ENCODE measurements around the gene CERS6.
"Not testable (repeated sequence)": the region's sequence is repeated elsewhere in the genome, so short reads cannot be mapped to it uniquely, and the experiment has no call there.

The CERS6 gene

GRCh38 chr2:168789776-168790175 is 333.7 kb downstream of the CERS6 start:
- Histone ChIP-seq H3K4me1 (ENCODE audit: control insufficient read depth in 2 of 2, insufficient read depth in 1 of 2, low read depth in 1 of 2, low read length in 2 of 2) (no peaks in the 10 kb centered on the region), H2BK15ac (ENCODE audit: low read length) (no peak overlapping the region), H3K18ac (ENCODE audit: low read length) (no peak overlapping the region), H3K36me3 (replicated peaks in 1 of 2; ENCODE audit: control insufficient read depth in 2 of 2, insufficient read depth in 2 of 2, low read length in 2 of 2) (no peaks in the 10 kb centered on the region), H4K8ac (ENCODE audit: low read depth, low read length) (no peak overlapping the region), H3K4me3 (ENCODE audit: low read length in 2 of 2) (no peak overlapping the region), H3K4me2 (ENCODE audit: insufficient read depth, low read length, poor library complexity, severe bottlenecking) (no peak overlapping the region), H4K91ac (ENCODE audit: low read depth, low read length, poor library complexity) (no peak overlapping the region), H2BK12ac (ENCODE audit: low read length) (no peak overlapping the region), H2AK5ac (ENCODE audit: low read depth, low read length) (no peak overlapping the region), H3K9ac (ENCODE audit: low read depth, low read length, poor library complexity) (no peak overlapping the region), H2BK120ac (ENCODE audit: low read depth, low read length) (no peak overlapping the region), H3K14ac (ENCODE audit: low read length) (no peak overlapping the region), H3K4ac (ENCODE audit: low read length) (no peak overlapping the region), H3K23ac (ENCODE audit: low read depth, low read length, poor library complexity) (no peak overlapping the region), H3K27ac (replicated peaks; ENCODE audit: low read length) (no peak overlapping the region), H2BK5ac (ENCODE audit: low read length) (no peak overlapping the region), H3K79me1 (ENCODE audit: low read depth, low read length) (no peaks in the 10 kb centered on the region), H3K27me3 (ENCODE audit: control insufficient read depth in 3 of 3, insufficient read depth in 3 of 3, low read depth in 1 of 3, low read length in 3 of 3) (no peaks in the 10 kb centered on the region), H3K9me3 (replicated peaks in 1 of 2; ENCODE audit: control insufficient read depth in 2 of 2, insufficient read depth in 1 of 2, low read depth in 1 of 2, low read length in 2 of 2) (no peaks in the 10 kb centered on the region), H2AFZ (ENCODE audit: low read length) (no peak overlapping the region)
- no CpG with 5 or more reads among the region's 7 CpGs for WGBS, 2 donors (ENCODE audit: extremely low coverage in 2 of 2, insufficient read length in 2 of 2, insufficient replicate concordance in 1 of 2)
- DNase-seq (ENCODE audit: low spot score): no peak

GRCh38 chr2:168790226-168790902 is 334.3 kb downstream of the CERS6 start:
- Histone ChIP-seq H2AK5ac (ENCODE audit: low read depth, low read length) (no peak overlapping the region), H2AFZ (ENCODE audit: low read length) (no peak overlapping the region), H3K18ac (ENCODE audit: low read length) (no peak overlapping the region), H3K4me3 (ENCODE audit: low read length in 2 of 2) (no peak overlapping the region), H2BK5ac (ENCODE audit: low read length) (no peak overlapping the region), H4K91ac (ENCODE audit: low read depth, low read length, poor library complexity) (no peak overlapping the region), H3K23ac (ENCODE audit: low read depth, low read length, poor library complexity) (no peak overlapping the region), H3K79me1 (ENCODE audit: low read depth, low read length) (no peaks in the 10 kb centered on the region), H4K8ac (ENCODE audit: low read depth, low read length) (no peak overlapping the region), H3K9me3 (replicated peaks in 1 of 2; ENCODE audit: control insufficient read depth in 2 of 2, insufficient read depth in 1 of 2, low read depth in 1 of 2, low read length in 2 of 2) (no peaks in the 10 kb centered on the region), H2BK12ac (ENCODE audit: low read length) (no peak overlapping the region), H2BK120ac (ENCODE audit: low read depth, low read length) (no peak overlapping the region), H3K14ac (ENCODE audit: low read length) (no peak overlapping the region), H3K27me3 (ENCODE audit: control insufficient read depth in 3 of 3, insufficient read depth in 3 of 3, low read depth in 1 of 3, low read length in 3 of 3) (no peaks in the 10 kb centered on the region), H3K27ac (replicated peaks; ENCODE audit: low read length) (no peak overlapping the region), H3K9ac (ENCODE audit: low read depth, low read length, poor library complexity) (no peak overlapping the region), H3K4ac (ENCODE audit: low read length) (no peak overlapping the region), H3K4me1 (ENCODE audit: control insufficient read depth in 2 of 2, insufficient read depth in 1 of 2, low read depth in 1 of 2, low read length in 2 of 2) (no peaks in the 10 kb centered on the region), H3K4me2 (ENCODE audit: insufficient read depth, low read length, poor library complexity, severe bottlenecking) (no peak overlapping the region), H3K36me3 (replicated peaks in 1 of 2; ENCODE audit: control insufficient read depth in 2 of 2, insufficient read depth in 2 of 2, low read length in 2 of 2) (no peaks in the 10 kb centered on the region), H2BK15ac (ENCODE audit: low read length) (no peak overlapping the region)
- DNase-seq (ENCODE audit: low spot score): no peak
- no CpG with 5 or more reads among the region's 5 CpGs for WGBS, 2 donors (ENCODE audit: extremely low coverage in 2 of 2, insufficient read length in 2 of 2, insufficient replicate concordance in 1 of 2)

- not testable (repeated sequence) for H3K27me3 ChIP-seq (ENCODE audit: control insufficient read depth in 3 of 3, insufficient read depth in 3 of 3, low read depth in 1 of 3, low read length in 3 of 3); H2BK120ac ChIP-seq (ENCODE audit: low read depth, low read length); H4K91ac ChIP-seq (ENCODE audit: low read depth, low read length, poor library complexity); H2BK12ac ChIP-seq (ENCODE audit: low read length); H3K4ac ChIP-seq (ENCODE audit: low read length); H2BK15ac ChIP-seq (ENCODE audit: low read length); H3K4me1 ChIP-seq (ENCODE audit: control insufficient read depth in 2 of 2, insufficient read depth in 1 of 2, low read depth in 1 of 2, low read length in 2 of 2); H3K9me3 ChIP-seq (replicated peaks in 1 of 2; ENCODE audit: control insufficient read depth in 2 of 2, insufficient read depth in 1 of 2, low read depth in 1 of 2, low read length in 2 of 2); H3K4me2 ChIP-seq (ENCODE audit: insufficient read depth, low read length, poor library complexity, severe bottlenecking); H3K18ac ChIP-seq (ENCODE audit: low read length); DNase-seq (ENCODE audit: low spot score); H3K27ac ChIP-seq (replicated peaks; ENCODE audit: low read length); H3K23ac ChIP-seq (ENCODE audit: low read depth, low read length, poor library complexity); H3K9ac ChIP-seq (ENCODE audit: low read depth, low read length, poor library complexity); H3K79me1 ChIP-seq (ENCODE audit: low read depth, low read length); H3K14ac ChIP-seq (ENCODE audit: low read length); H2BK5ac ChIP-seq (ENCODE audit: low read length); H3K36me3 ChIP-seq (replicated peaks in 1 of 2; ENCODE audit: control insufficient read depth in 2 of 2, insufficient read depth in 2 of 2, low read length in 2 of 2); H3K4me3 ChIP-seq (ENCODE audit: low read length in 2 of 2); H4K8ac ChIP-seq (ENCODE audit: low read depth, low read length); H2AK5ac ChIP-seq (ENCODE audit: low read depth, low read length); H2AFZ ChIP-seq (ENCODE audit: low read length)
- WGBS, 2 donors (ENCODE audit: extremely low coverage in 2 of 2, insufficient read length in 2 of 2, insufficient replicate concordance in 1 of 2): no CpG with 5 or more reads among the region's 2 CpGs
These were observed 335.1 kb downstream of the CERS6 start for GRCh38 chr2:168791140-168791539.

- Histone ChIP-seq H2BK5ac (ENCODE audit: low read length) (no peak overlapping the region), H2BK15ac (ENCODE audit: low read length) (no peak overlapping the region), H3K4ac (ENCODE audit: low read length) (no peak overlapping the region), H3K9ac (ENCODE audit: low read depth, low read length, poor library complexity) (no peak overlapping the region), H3K4me1 (ENCODE audit: control insufficient read depth in 2 of 2, insufficient read depth in 1 of 2, low read depth in 1 of 2, low read length in 2 of 2) (no peaks in the 10 kb centered on the region), H3K4me2 (ENCODE audit: insufficient read depth, low read length, poor library complexity, severe bottlenecking) (no peak overlapping the region), H3K23ac (ENCODE audit: low read depth, low read length, poor library complexity) (no peak overlapping the region), H3K27ac (replicated peaks; ENCODE audit: low read length) (no peak overlapping the region), H2AFZ (ENCODE audit: low read length) (no peak overlapping the region), H2BK12ac (ENCODE audit: low read length) (no peak overlapping the region), H3K14ac (ENCODE audit: low read length) (no peak overlapping the region), H4K8ac (ENCODE audit: low read depth, low read length) (no peak overlapping the region), H3K36me3 (replicated peaks in 1 of 2; ENCODE audit: control insufficient read depth in 2 of 2, insufficient read depth in 2 of 2, low read length in 2 of 2) (no peaks in the 10 kb centered on the region), H4K91ac (ENCODE audit: low read depth, low read length, poor library complexity) (no peak overlapping the region), H3K9me3 (replicated peaks in 1 of 2; ENCODE audit: control insufficient read depth in 2 of 2, insufficient read depth in 1 of 2, low read depth in 1 of 2, low read length in 2 of 2) (no peaks in the 10 kb centered on the region), H2AK5ac (ENCODE audit: low read depth, low read length) (no peak overlapping the region), H2BK120ac (ENCODE audit: low read depth, low read length) (no peak overlapping the region), H3K79me1 (ENCODE audit: low read depth, low read length) (no peaks in the 10 kb centered on the region), H3K27me3 (ENCODE audit: control insufficient read depth in 3 of 3, insufficient read depth in 3 of 3, low read depth in 1 of 3, low read length in 3 of 3) (no peaks in the 10 kb centered on the region), H3K18ac (ENCODE audit: low read length) (no peak overlapping the region), H3K4me3 (ENCODE audit: low read length in 2 of 2) (no peak overlapping the region)
- DNase-seq (ENCODE audit: low spot score): no peak
- WGBS, 2 donors (ENCODE audit: extremely low coverage in 2 of 2, insufficient read length in 2 of 2, insufficient replicate concordance in 1 of 2): no CpG with 5 or more reads among the region's 2 CpGs
These were observed 337.5 kb downstream of the CERS6 start for GRCh38 chr2:168793596-168793995.

Measured in neuronal stem cell (in vitro differentiated cells).